Loucy (cell line): ENCODE results near the gene SMIM11.

Experiments used
- H2AFZ ChIP-seq: fragments of 200-600 bp; sonication (generic); 2 replicates; pipeline ENCODE4 v1.6.0; 2016; ENCODE audit warnings: antibody characterized with exemption, mild to moderate bottlenecking, low read length, moderate library complexity
- H3F3A ChIP-seq: fragments of 200-600 bp; 2 replicates; pipeline ENCODE4 v1.6.0; 2016; ENCODE audit warnings: antibody characterized with exemption, low read depth, mild to moderate bottlenecking
- H3K27me3 ChIP-seq: fragments of 200-600 bp; sonication (generic); 2 replicates; pipeline ENCODE4 v1.6.1; 2014; ENCODE audit warnings: low read length, mild to moderate bottlenecking; ENCODE audit not compliant: insufficient read depth, poor library complexity, severe bottlenecking
- H3K36me3 ChIP-seq: fragments of 200-600 bp; sonication (generic); 2 replicates; pipeline ENCODE4 v1.6.1; 2016; ENCODE audit warnings: low read length; ENCODE audit not compliant: insufficient read depth
- H3K4me1 ChIP-seq: fragments of 200-600 bp; sonication (generic); 2 replicates; pipeline ENCODE4 v1.5.1; 2014; ENCODE audit warnings: low read length, mild to moderate bottlenecking; ENCODE audit not compliant: insufficient read depth, poor library complexity, severe bottlenecking
- H3K4me2 ChIP-seq: fragments of 200-600 bp; sonication (generic); 2 replicates; pipeline ENCODE4 v1.6.0; 2014; ENCODE audit warnings: antibody characterized with exemption, low read length, low read depth, mild to moderate bottlenecking; ENCODE audit not compliant: poor library complexity, severe bottlenecking
- H3K4me3 ChIP-seq: fragments of 200-600 bp; sonication (generic); 2 replicates; pipeline ENCODE4 v1.5.1; 2014; ENCODE audit warnings: low read length, mild to moderate bottlenecking, mixed read lengths; ENCODE audit not compliant: poor library complexity, severe bottlenecking
- H3K79me2 ChIP-seq: fragments of 200-600 bp; sonication (generic); 2 replicates; pipeline ENCODE4 v1.6.1; 2014; ENCODE audit warnings: low read length; ENCODE audit not compliant: insufficient read depth
- H3K9ac ChIP-seq: fragments of 200-600 bp; sonication (generic); 2 replicates; pipeline ENCODE4 v1.6.0; 2014; ENCODE audit warnings: mild to moderate bottlenecking, low read depth, low read length, moderate library complexity; ENCODE audit not compliant: poor library complexity, severe bottlenecking
- H3K9me2 ChIP-seq: fragments of 200-600 bp; sonication (generic); replicated peaks from 2 replicates; pipeline ENCODE4 v1.6.1; 2016; ENCODE audit warnings: low read depth, low read length, mixed read lengths
- H3K9me3 ChIP-seq: fragments of 200-600 bp; sonication (generic); 2 replicates; pipeline ENCODE4 v1.6.1; 2014; ENCODE audit warnings: mild to moderate bottlenecking, antibody characterized with exemption, low read length, low read depth; ENCODE audit not compliant: insufficient read depth
- H4K20me1 ChIP-seq: fragments of 200-600 bp; sonication (generic); 2 replicates; pipeline ENCODE4 v1.6.0; 2014; ENCODE audit warnings: antibody characterized with exemption, low read length, mild to moderate bottlenecking; ENCODE audit not compliant: insufficient read depth, poor library complexity, severe bottlenecking
- EZH2phosphoT487 ChIP-seq: fragments of 200-600 bp; IDR thresholded peaks from 2 replicates; pipeline ENCODE4 v1.6.1; 2018; ENCODE audit warnings: antibody characterized with exemption, mild to moderate bottlenecking, moderate library complexity, borderline replicate concordance
- TF ChIP-seq, protein P1 (sequence below): fragments of 200-600 bp; sonication (generic); conservative IDR thresholded peaks from 2 replicates; pipeline ENCODE4 v1.5.1; 2014; ENCODE audit warnings: mild to moderate bottlenecking, antibody characterized with exemption, low read length

SMIM11 gene

DNA sequence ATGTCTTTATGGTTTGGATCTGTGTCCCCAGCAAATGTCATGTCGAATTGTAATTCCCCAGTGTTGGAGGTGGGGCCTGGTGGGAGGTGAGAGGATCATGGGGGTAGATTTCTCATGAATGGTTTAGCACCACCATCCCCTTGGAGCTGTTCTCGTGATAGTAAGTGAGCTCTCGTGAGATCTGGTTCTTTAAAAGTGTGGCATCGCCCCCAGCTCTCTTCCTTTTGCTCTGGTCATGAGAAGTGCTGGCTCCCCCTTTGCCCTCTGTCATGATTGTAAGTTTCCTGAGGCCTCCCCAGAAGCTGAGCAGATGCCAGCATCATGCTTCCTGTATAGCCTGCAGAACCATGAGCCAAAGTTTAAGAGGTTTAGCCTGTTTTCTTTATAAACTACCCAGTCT is 22.8 kb upstream of the SMIM11 start:
- H4K20me1 ChIP-seq, result no peaks in the 10 kb centered on the region
- H3K9ac ChIP-seq, result no peak overlapping the region
- no peaks in the 10 kb centered on the region for H3K4me1 ChIP-seq
- no peak overlapping the region for H3K4me2 ChIP-seq
- H3K36me3 ChIP-seq, result no peaks in the 10 kb centered on the region
- no peaks in the 10 kb centered on the region for H3K79me2 ChIP-seq
- no peaks in the 10 kb centered on the region for H3K9me3 ChIP-seq
- no peak overlapping the region for H3K4me3 ChIP-seq
- H3K27me3 ChIP-seq, result no peaks in the 10 kb centered on the region
- no peak overlapping the region for H2AFZ ChIP-seq
- H3K9me2 ChIP-seq, result no peaks in the 10 kb centered on the region
- no peaks in the 10 kb centered on the region for H3F3A ChIP-seq
- TF ChIP-seq, protein P1, sequence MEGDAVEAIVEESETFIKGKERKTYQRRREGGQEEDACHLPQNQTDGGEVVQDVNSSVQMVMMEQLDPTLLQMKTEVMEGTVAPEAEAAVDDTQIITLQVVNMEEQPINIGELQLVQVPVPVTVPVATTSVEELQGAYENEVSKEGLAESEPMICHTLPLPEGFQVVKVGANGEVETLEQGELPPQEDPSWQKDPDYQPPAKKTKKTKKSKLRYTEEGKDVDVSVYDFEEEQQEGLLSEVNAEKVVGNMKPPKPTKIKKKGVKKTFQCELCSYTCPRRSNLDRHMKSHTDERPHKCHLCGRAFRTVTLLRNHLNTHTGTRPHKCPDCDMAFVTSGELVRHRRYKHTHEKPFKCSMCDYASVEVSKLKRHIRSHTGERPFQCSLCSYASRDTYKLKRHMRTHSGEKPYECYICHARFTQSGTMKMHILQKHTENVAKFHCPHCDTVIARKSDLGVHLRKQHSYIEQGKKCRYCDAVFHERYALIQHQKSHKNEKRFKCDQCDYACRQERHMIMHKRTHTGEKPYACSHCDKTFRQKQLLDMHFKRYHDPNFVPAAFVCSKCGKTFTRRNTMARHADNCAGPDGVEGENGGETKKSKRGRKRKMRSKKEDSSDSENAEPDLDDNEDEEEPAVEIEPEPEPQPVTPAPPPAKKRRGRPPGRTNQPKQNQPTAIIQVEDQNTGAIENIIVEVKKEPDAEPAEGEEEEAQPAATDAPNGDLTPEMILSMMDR, result no peak
- no peak for TF ChIP-seq EZH2phosphoT487

DNA sequence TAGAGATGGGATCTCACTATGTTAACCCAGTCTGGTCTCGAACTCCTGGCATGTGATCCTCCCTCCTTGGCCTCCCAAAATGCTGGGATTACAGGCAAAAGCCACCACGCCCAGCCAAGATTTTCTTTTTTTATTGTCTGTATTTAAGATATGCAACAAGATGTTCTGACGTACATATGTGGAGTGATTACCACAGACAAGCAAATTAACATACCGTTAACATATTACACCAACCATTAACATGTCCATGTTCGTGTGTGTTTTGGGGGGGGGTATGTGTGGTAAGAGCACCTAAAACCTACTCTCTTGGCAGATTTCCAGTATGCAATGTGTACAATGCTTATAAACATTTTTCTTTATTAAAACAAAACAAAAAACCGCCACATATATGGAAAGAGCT is 22.1 kb upstream of the SMIM11 start:
- H3K4me1 ChIP-seq, result no peaks in the 10 kb centered on the region
- no peak overlapping the region for H3K9ac ChIP-seq
- H3K79me2 ChIP-seq, result no peaks in the 10 kb centered on the region
- no peak overlapping the region for H2AFZ ChIP-seq
- no peaks in the 10 kb centered on the region for H3K9me2 ChIP-seq
- no peaks in the 10 kb centered on the region for H3K9me3 ChIP-seq
- no peaks in the 10 kb centered on the region for H4K20me1 ChIP-seq
- TF ChIP-seq, protein P1, result no peak
- no peak for TF ChIP-seq EZH2phosphoT487
- H3K36me3 ChIP-seq, result no peaks in the 10 kb centered on the region
- H3K4me3 ChIP-seq, result no peak overlapping the region
- H3K4me2 ChIP-seq, result no peak overlapping the region
- no peaks in the 10 kb centered on the region for H3K27me3 ChIP-seq
- H3F3A ChIP-seq, result no peaks in the 10 kb centered on the region

DNA sequence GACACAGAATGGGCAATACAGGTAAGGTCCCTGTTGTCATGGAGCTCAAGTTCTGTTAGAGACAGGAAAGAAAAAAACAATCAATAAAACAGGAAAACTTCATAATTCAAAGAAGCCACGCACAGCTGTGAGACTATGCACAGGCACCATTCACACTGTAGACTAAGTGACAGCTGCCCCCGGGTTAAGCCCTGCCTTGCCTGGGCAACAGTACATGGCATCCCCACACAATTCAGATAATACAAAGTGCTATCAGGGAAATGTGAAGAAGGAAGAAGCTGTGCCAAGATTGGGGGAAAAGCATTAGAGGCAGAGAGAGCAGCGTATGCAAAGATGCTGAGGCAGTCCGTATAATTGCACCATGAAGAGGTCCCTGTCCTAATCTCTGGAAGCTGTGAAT is 20.5 kb upstream of the SMIM11 start:
- H3K79me2 ChIP-seq, result no peaks in the 10 kb centered on the region
- H3K27me3 ChIP-seq, result peaks cover 5% of the 10 kb centered on the region
- H3K4me3 ChIP-seq, result no peak overlapping the region
- no peaks in the 10 kb centered on the region for H3K9me2 ChIP-seq
- H3F3A ChIP-seq, result no peaks in the 10 kb centered on the region
- TF ChIP-seq, protein P1, result no peak
- no peak for TF ChIP-seq EZH2phosphoT487
- H3K9ac ChIP-seq, result no peak overlapping the region
- H4K20me1 ChIP-seq, result no peaks in the 10 kb centered on the region
- no peaks in the 10 kb centered on the region for H3K9me3 ChIP-seq
- no peaks in the 10 kb centered on the region for H3K4me1 ChIP-seq
- H2AFZ ChIP-seq, result no peak overlapping the region
- H3K4me2 ChIP-seq, result no peak overlapping the region
- H3K36me3 ChIP-seq, result no peaks in the 10 kb centered on the region
